H1 (cell line): ENCODE results near the gene ADARB2. TPM values are rescaled to one million over a fixed set of nuclear protein-coding genes. Genes with fewer than 3 reads are reported as not detected.

Experiments
- CTCF ChIA-PET: fragments of 300-600 bp; sonication (Branson Sonifier 250); formaldehyde crosslinking; loops from one replicate; lab custom pipeline; 2021; ENCODE audit not compliant: partially characterized antibody; lab: Charles Lee
- POLR2A ChIA-PET: fragments of 300-600 bp; sonication (Branson Sonifier 250); formaldehyde crosslinking; loops from one replicate; lab custom pipeline; 2021; ENCODE audit warnings: inconsistent platforms; ENCODE audit not compliant: partially characterized antibody; lab: Charles Lee
- DNase-seq, 2 experiments: peaks; one replicate each; pipeline versions ENCODE4 v3.0.0 to v3.0.0-alpha.2; 2010 to 2022; ENCODE audit warnings: low spot score in 2 of 2, low read depth in 1 of 2, mixed read lengths in 1 of 2
- FAIRE-seq: peaks from 2 replicates; lab custom pipeline; 2011; peaks lifted over from hg19 to GRCh38; lab: Jason Lieb, UNC
- H2AFZ ChIP-seq: 2 replicates; pipeline ENCODE4 v1.8.1; 2012; ENCODE audit warnings: low read length, inconsistent platforms
- H2AK5ac ChIP-seq: 2 replicates; pipeline ENCODE4 v1.6.1; 2013; ENCODE audit warnings: low read depth, low read length
- H2BK120ac ChIP-seq: replicated peaks from 2 replicates; pipeline ENCODE3; 2013; ENCODE audit warnings: low read depth, low read length, inconsistent platforms
- H2BK12ac ChIP-seq: 2 replicates; pipeline ENCODE4 v1.6.1; 2013; ENCODE audit warnings: low read depth, low read length
- H2BK15ac ChIP-seq: 2 replicates; pipeline ENCODE4 v1.6.1; 2013; ENCODE audit warnings: low read length
- H2BK20ac ChIP-seq: 2 replicates; pipeline ENCODE4 v1.6.1; 2013; ENCODE audit warnings: low read length
- H2BK5ac ChIP-seq: 2 replicates; pipeline ENCODE4 v1.6.1; 2013; ENCODE audit warnings: low read depth, low read length
- H3K14ac ChIP-seq: 2 replicates; pipeline ENCODE4 v1.6.1; 2013; ENCODE audit warnings: inconsistent platforms; ENCODE audit not compliant: insufficient read length
- H3K18ac ChIP-seq: 2 replicates; pipeline ENCODE4 v1.6.1; 2013; ENCODE audit warnings: low read length; ENCODE audit errors: extremely low read depth
- H3K23ac ChIP-seq: 2 replicates; pipeline ENCODE4 v1.6.1; 2013; ENCODE audit warnings: inconsistent platforms; ENCODE audit not compliant: insufficient read length
- H3K23me2 ChIP-seq: 2 replicates; pipeline ENCODE4 v1.6.1; 2013; ENCODE audit warnings: low read depth, low read length
- H3K27ac ChIP-seq: 2 replicates; pipeline ENCODE4 v1.6.1; 2011; ENCODE audit warnings: low read depth, low read length, inconsistent platforms
- H3K27me3 ChIP-seq, 4 experiments: replicated peaks in 1 of 4; 1 replicate in 1 of 4; 2 replicates in 3 of 4; pipeline versions ENCODE4 v1.6.1 to v1.8.1; 2011 to 2013; ENCODE audit warnings: low read length in 3 of 4, mild to moderate bottlenecking in 3 of 4, inconsistent platforms in 2 of 4, mixed read lengths in 2 of 4, moderate library complexity in 1 of 4; ENCODE audit not compliant: control insufficient read depth in 3 of 4, insufficient read depth in 3 of 4; ENCODE audit errors: extremely low read depth in 1 of 4
- H3K36me3 ChIP-seq, 4 experiments: 2 replicates each; pipeline versions ENCODE4 v1.6.1 to v1.8.1; 2011 to 2013; ENCODE audit warnings: mild to moderate bottlenecking in 4 of 4, low read length in 3 of 4, moderate library complexity in 2 of 4, control low read depth in 1 of 4, inconsistent platforms in 1 of 4; ENCODE audit not compliant: insufficient read depth in 4 of 4, control insufficient read depth in 2 of 4
- H3K4ac ChIP-seq: replicated peaks from 2 replicates; pipeline ENCODE3; 2013; ENCODE audit warnings: low read length, low read depth, mixed read lengths, inconsistent platforms; ENCODE audit not compliant: insufficient read length
- H3K4me1 ChIP-seq, 4 experiments: replicated peaks in 1 of 4; 1 replicate in 1 of 4; 2 replicates in 3 of 4; pipeline versions ENCODE4 v1.6.1 to v1.8.1; 2011 to 2013; ENCODE audit warnings: low read length in 3 of 4, inconsistent platforms in 2 of 4, mixed read lengths in 1 of 4; ENCODE audit not compliant: insufficient read depth in 4 of 4, control insufficient read depth in 3 of 4
- H3K4me2 ChIP-seq, 2 experiments: 2 replicates each; pipeline versions ENCODE4 v1.6.1 to v1.8.1; 2011 to 2013; ENCODE audit warnings: low read depth in 2 of 2, low read length in 2 of 2, control low read depth in 1 of 2, inconsistent platforms in 1 of 2, mild to moderate bottlenecking in 1 of 2; ENCODE audit not compliant: insufficient read depth in 1 of 2
- H3K4me3 ChIP-seq, 4 experiments: fragments of 200-600, 300-600 bp in 1 of 4; sonication (generic), shearing (Covaris generic), sonication (Bioruptor Twin) in 1 of 4; 2 replicates each; pipeline versions ENCODE4 v1.5.1 to v1.8.1; 2011 to 2016; ENCODE audit warnings: low read length in 4 of 4, low read depth in 3 of 4, control low read depth in 2 of 4, inconsistent platforms in 2 of 4, mild to moderate bottlenecking in 2 of 4, mixed read lengths in 1 of 4, moderate library complexity in 1 of 4; ENCODE audit not compliant: insufficient read depth in 2 of 4; ENCODE audit errors: extremely low read depth in 1 of 4
- H3K56ac ChIP-seq: replicated peaks from 2 replicates; pipeline ENCODE3; 2013; ENCODE audit warnings: low read depth, mild to moderate bottlenecking, mixed read lengths, low read length, inconsistent platforms; ENCODE audit not compliant: insufficient read length
- H3K79me1 ChIP-seq: 2 replicates; pipeline ENCODE4 v1.6.1; 2013; ENCODE audit warnings: low read depth, low read length, control low read depth
- H3K79me2 ChIP-seq, 2 experiments: 2 replicates each; pipeline versions ENCODE4 v1.6.1 to v1.8.1; 2012 to 2013; ENCODE audit warnings: low read length in 2 of 2, mild to moderate bottlenecking in 2 of 2, inconsistent platforms in 1 of 2; ENCODE audit not compliant: insufficient read depth in 2 of 2, control insufficient read depth in 1 of 2
- H3K9ac ChIP-seq, 4 experiments: replicated peaks in 1 of 4; 1 replicate in 1 of 4; 2 replicates in 3 of 4; pipeline versions ENCODE4 v1.6.1 to v1.8.1; 2011 to 2013; ENCODE audit warnings: low read depth in 3 of 4, low read length in 3 of 4, control low read depth in 2 of 4, mild to moderate bottlenecking in 2 of 4, moderate library complexity in 2 of 4, inconsistent platforms in 1 of 4; ENCODE audit errors: extremely low read depth in 1 of 4
- H3K9me3 ChIP-seq, 2 experiments: 2 replicates each; pipeline versions ENCODE4 v1.6.1 to v1.8.1; 2012 to 2013; ENCODE audit warnings: mild to moderate bottlenecking in 2 of 2, moderate library complexity in 2 of 2, control low read depth in 1 of 2, inconsistent platforms in 1 of 2, low read depth in 1 of 2, low read length in 1 of 2, mixed read lengths in 1 of 2; ENCODE audit not compliant: insufficient read depth in 2 of 2
- H4K20me1 ChIP-seq, 2 experiments: replicated peaks in 1 of 2; 2 replicates each; pipeline versions ENCODE3 to v1.8.1; 2011 to 2013; ENCODE audit warnings: inconsistent platforms in 2 of 2, low read length in 2 of 2, mild to moderate bottlenecking in 1 of 2; ENCODE audit not compliant: insufficient read depth in 2 of 2, control insufficient read depth in 1 of 2
- H4K5ac ChIP-seq: 2 replicates; pipeline ENCODE4 v1.6.1; 2013; ENCODE audit warnings: low read length, low read depth, mixed read lengths, inconsistent platforms; ENCODE audit not compliant: insufficient read length
- H4K8ac ChIP-seq: 2 replicates; pipeline ENCODE4 v1.8.0; 2013; ENCODE audit warnings: mild to moderate bottlenecking, moderate library complexity, low read length, inconsistent platforms; ENCODE audit not compliant: insufficient read depth; ENCODE audit errors: extremely low read depth
- H4K91ac ChIP-seq: replicated peaks from 2 replicates; pipeline ENCODE3; 2013; ENCODE audit warnings: low read length, mixed read lengths, inconsistent platforms; ENCODE audit not compliant: insufficient read length
- MAFK ChIP-seq: IDR thresholded peaks from 2 replicates; pipeline ENCODE4 v1.6.1; 2012; ENCODE audit warnings: low read depth, mild to moderate bottlenecking, improper control_type of control experiment, low read length
- WGBS, 2 experiments: shearing (Covaris generic) in 1 of 2; methylation state at CpG; one replicate each; pipeline versions ENCODE4 v1.1.6 to v1.1.7; 2013 to 2015; ENCODE audit warnings: low lambda C conversion rate in 2 of 2, mixed read lengths in 2 of 2, inconsistent platforms in 1 of 2, low coverage in 1 of 2, missing lambda C conversion rate in 1 of 2; ENCODE audit not compliant: insufficient replicate concordance in 2 of 2, insufficient coverage in 1 of 2, insufficient read length in 1 of 2; ENCODE audit errors: extremely low coverage in 1 of 2, missing lambda C conversion rate in 1 of 2; 5-methylcytosine and 5-hydroxymethylcytosine counted together
- polyA plus RNA-seq, 7 experiments: library from polyadenylated mRNA; depleted of rRNA in 3 of 7; stranded (reverse) in 5 of 7; unstranded in 2 of 7; fragments of >200 nt in 5 of 7; fragments of 200-250 nt in 2 of 7; gene quantifications; 1 replicate in 5 of 7; 2 replicates in 1 of 7; 4 replicates in 1 of 7; pipeline versions ENCODE4 v1.2.1 to v1.2.3, GENCODE V29; 2011 to 2013; ENCODE audit warnings: missing spikeins in 2 of 7, mixed read lengths in 2 of 7
- total RNA-seq: library from RNA; stranded (reverse); fragmentation: NEBNext Ultra II Directional; extraction: Animal tissue kit (Norgen Biotek cat#: 25700); gene quantifications from 2 replicates; pipeline ENCODE4 v1.2.1, GENCODE V29; 2021
- TF ChIP-seq, protein P1 (sequence below): IDR thresholded peaks from 2 replicates; pipeline ENCODE4 v1.6.1; 2012; ENCODE audit warnings: inconsistent platforms

The ADARB2 gene
- total and polyA plus RNA-seq, 2 of the 8 experiments (the other 6 are each of a cell fraction or from before 2014, with no cell fraction given): 2.2 to 2.8 TPM

- Histone ChIP-seq H3K9me3 (no peaks in the 10 kb centered on the region), H3K9ac (no peak overlapping the region), H3K4me3 (no peak overlapping the region), H2AFZ (no peak overlapping the region), H2AK5ac (no peak overlapping the region), H2BK20ac (no peak overlapping the region), H3K36me3 (no peaks in the 10 kb centered on the region), H3K56ac (no peak overlapping the region), H3K27ac (no peak overlapping the region), H2BK5ac (no peak overlapping the region), H4K5ac (no peak overlapping the region), H4K20me1 (no peaks in the 10 kb centered on the region), H3K27me3 (no peaks in the 10 kb centered on the region), H3K23ac (no peak overlapping the region), H3K79me2 (no peaks in the 10 kb centered on the region), H3K4me1 (peaks cover 0 to 7% (median 3%) of the 10 kb centered on the region in 4 experiments; a peak in 2 of 7 replicates)
- POLR2A ChIA-PET: interaction anchor here (0.6 kb wide), 1 partner anchor 65 kb away, joined by 4 read pairs; no protein-coding TSS in a partner anchor
- CTCF ChIA-PET: interaction anchor here (0.8 to 3.5 kb wide), 6 partner anchors 9 to 73 kb away, joined by 3 to 26 read pairs (median 6); no protein-coding TSS in a partner anchor
- DNase-seq (no peak), FAIRE-seq (no peak)
- whole genome bisulfite sequencing, 2 experiments: 88% methylated on average over 18 of the region's 18 CpGs; no CpG with 5 or more reads in 1 of the 2 experiments
- TF ChIP-seq MAFK: no peak
- TF ChIP-seq, protein P1, sequence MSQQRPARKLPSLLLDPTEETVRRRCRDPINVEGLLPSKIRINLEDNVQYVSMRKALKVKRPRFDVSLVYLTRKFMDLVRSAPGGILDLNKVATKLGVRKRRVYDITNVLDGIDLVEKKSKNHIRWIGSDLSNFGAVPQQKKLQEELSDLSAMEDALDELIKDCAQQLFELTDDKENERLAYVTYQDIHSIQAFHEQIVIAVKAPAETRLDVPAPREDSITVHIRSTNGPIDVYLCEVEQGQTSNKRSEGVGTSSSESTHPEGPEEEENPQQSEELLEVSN: no peak
- TF ChIP-seq, all 59 proteins: peak for 0
- H3K4ac ChIP-seq: no peak overlapping the region
- H2BK120ac ChIP-seq: no peak overlapping the region
- no peak overlapping the region for H2BK15ac ChIP-seq
- H4K91ac ChIP-seq: no peak overlapping the region
- peak overlapping the region; percentile 31; the same call in 1 of the 2 replicates for H4K8ac ChIP-seq
- no peak overlapping the region for H3K4me2 ChIP-seq
- H3K18ac ChIP-seq: no peak overlapping the region
- H3K14ac ChIP-seq: no peak overlapping the region
- no peaks in the 10 kb centered on the region for H3K23me2 ChIP-seq
- no peaks in the 10 kb centered on the region for H3K79me1 ChIP-seq
- H2BK12ac ChIP-seq: no peak overlapping the region
These were observed 554.3 kb downstream of the ADARB2 start for GRCh38 chr10:1183033-1183396.
